GM19193 (cell line): ENCODE measurements around the gene ANKRD29.

Experiments used
- POLR2A ChIP-seq: IDR thresholded peaks from 4 replicates; pipeline ENCODE4 v1.6.1; 2011; ENCODE audit not compliant: insufficient read depth, insufficient read length; ENCODE audit errors: extremely low read depth

Gene ANKRD29

DNA sequence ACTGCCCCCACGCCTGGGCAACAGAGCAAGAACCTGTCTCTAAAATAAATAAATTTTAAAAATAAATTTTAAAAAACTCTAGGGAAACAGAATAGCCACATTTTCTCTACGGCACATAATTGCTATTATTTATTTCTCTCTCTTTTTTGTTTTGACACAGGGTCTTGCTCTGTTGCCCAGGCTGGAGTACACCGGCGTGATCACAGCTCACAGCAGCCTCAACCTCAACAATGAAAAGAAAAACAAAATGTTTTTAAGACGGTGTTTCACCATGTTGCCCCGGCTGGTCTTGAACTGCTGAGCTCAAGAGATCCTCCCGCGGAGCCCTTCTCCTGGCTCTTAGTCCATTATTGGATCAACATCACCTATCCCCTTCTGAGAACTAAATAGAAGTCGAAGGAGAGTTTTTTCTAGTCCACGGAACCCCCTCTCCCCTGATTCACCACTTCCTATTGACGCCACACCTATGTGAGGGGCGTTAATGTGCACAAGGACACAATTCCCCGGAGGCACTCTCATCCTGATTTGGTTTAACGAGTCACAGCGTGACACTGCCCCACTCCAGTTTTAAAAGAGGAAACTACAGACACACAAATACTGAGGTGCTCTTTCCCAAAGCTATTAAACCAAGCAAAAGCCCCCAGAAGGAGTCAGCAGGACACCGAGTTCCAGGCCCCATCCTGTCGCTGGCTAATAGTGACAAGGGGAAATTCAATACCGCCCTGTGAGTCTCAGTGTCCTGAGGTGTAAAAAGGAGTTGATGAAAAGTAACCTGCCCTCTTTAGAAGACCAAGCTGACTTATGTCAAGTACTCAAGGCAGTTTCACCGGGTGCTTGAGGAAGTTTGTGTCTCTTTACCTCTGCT, 77.5 kb downstream of the ANKRD29 start:
- TF ChIP-seq POLR2A: no peak

DNA sequence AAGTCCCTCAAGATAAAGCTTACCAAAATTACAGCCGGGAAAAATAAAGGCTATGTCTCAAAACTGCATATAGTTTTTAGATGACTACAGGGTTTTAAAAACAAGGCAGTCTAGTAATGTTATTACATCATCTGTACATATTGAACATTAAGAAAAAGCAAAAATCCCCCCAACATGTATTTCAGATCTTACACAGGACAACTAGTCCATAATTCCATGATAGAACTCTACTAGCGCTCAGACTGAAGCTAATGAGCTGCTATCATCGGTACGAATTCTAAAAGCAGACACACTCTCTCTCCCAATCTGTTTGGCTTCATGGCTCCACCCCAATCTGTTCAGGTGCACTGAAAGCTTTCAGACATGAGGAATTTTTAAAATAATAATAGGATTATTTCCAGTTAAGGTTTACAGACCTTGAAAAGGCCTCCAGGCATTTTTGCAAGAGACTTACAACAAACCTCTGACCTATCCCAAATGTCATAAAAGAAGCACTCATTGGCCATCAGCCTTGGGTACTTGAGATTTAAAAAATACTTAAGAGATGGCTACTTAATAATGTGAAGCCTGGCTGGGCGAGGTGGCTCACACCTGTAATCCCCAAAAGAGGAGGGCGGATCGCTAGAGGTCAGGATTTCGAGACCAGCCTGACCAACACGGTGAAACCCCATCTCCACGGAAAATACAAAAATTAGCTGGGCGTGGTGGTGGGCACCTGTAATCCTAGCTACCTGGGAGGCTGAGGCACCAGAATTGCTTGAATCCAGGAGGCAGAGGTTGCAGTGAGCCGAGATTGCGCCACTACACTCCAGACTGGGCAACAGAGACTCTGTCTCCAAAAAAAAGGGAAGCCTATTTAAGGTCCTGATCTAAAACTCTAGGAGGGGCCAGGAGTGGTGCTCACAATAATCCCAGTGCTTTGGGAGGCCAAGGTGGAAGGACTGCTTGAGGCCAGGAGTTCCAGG, 78.4 kb downstream of the ANKRD29 start:
- no peak for TF ChIP-seq POLR2A

DNA sequence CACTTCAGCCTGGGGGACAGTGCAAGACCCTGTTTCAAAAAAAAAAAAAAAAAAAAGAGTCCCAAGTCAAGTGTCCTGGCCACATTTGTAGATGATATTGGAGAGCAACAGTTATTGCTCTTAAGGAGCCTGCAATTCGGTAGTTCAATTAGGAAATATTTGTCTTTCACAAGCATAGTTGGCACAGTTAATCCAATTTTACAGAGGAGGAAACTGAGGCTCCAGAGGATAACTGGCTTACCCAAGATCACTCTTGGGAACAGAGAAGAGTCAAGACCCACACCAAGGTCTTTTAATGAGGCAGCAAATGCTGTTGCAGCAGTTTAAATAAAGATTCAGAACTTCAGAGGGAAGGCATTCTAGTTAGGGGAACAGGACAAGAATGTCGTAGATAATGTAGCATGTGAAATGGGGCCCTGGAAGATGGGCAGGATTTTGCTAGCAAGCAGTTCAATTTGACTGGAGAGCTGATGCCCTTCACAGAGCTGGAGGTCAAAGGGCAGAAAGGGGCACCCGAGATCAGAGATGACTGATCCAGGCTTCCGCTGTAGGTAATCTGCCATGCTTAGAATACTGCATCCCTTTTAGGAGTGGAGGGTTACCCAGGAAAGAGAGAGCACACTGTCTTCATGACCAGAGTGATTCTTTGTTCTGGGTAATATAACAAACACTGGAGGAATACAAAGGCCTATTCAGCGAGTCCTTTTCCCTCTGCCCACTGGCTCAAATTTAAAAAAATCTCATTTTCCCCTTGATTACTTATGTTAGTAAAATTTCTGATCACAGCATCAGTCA, 79.4 kb downstream of the ANKRD29 start:
- TF ChIP-seq POLR2A: no peak

- TF ChIP-seq POLR2A: no peak
Observed at GRCh38 chr18:23580677-23581367, 81.9 kb downstream of the ANKRD29 start.

DNA sequence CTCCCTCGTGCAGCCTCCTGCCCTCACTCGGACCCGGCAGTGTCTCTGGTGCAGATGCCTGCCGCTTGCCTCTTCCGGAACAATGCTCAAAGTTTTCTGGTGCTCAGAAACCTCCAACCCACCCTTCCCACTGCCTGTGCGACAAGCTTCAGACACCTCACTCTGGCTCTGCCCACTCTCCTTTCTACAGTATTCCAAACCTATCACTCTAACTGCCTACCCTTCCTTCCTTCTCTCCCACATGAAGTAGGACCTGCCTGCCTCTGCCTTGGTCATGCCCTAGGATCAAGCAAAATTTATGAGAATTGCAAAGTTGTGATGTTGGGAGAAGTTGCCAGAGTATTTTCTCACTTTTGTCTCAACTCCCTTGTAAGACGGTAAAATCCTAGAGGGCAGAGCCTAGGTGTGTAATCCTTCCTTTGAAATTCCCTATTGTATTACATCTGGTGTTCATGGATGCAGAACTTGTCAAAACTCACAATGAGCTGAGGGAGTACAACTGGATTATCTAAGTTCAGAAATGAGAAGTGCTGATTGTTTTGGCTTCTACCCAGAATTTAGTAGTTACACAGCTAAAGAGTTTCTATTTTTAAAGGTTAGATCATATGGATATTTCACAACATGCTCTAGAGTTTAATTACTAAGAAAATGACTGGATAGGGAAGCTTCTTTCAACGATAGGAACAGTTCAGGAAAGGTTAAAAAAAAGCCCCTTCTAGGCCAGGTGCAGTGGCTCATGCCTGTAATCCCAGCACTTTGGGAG, 83.6 kb downstream of the ANKRD29 start:
- TF ChIP-seq POLR2A: no peak

DNA sequence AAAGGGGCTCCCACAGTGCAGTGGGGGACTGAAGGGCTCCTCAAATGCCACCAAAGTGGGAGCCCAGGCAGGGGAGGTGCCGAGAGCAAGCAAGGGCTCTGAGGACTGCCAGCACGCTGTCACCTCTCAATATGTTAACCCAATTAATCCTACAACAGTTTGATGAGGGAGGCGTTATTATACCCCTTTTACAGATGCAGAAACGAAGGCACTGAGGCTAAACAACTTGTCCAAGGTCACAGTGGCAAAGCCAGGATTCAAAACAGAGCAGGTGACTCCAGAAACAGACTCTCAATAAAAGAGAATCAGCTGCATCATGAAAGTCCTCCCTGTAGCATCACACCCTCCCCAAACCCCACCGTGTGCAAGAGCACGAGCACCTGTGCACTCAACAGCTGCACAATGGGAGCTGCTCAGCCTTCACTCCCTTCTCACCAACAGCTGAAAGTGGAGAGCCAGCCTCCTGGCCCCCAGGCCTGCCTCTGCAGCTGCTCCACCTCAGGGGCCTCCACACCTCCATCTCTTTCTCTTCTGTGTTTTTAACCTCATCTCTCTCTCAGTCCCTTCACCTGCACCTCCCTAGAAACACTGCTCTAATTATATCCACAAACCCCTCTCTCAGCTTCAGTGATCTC, 84.5 kb downstream of the ANKRD29 start:
- TF ChIP-seq POLR2A: no peak

DNA sequence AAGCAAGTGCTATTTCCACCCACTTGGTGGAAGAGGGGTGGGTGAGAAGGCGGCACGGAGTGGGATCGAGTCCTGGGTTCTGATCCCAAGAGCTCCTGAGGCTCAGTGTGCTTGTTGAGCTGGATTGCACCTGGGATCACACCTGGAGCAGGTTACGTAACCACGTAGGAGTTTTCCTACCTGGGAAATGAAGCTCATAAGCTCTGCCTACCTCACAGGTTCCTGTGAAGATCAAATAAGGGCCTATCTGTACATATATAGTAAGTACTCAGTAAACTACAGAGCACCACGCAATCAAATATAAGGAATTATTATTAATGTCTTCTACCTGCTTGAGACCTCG, 87.4 kb downstream of the ANKRD29 start:
- no peak for TF ChIP-seq POLR2A

DNA sequence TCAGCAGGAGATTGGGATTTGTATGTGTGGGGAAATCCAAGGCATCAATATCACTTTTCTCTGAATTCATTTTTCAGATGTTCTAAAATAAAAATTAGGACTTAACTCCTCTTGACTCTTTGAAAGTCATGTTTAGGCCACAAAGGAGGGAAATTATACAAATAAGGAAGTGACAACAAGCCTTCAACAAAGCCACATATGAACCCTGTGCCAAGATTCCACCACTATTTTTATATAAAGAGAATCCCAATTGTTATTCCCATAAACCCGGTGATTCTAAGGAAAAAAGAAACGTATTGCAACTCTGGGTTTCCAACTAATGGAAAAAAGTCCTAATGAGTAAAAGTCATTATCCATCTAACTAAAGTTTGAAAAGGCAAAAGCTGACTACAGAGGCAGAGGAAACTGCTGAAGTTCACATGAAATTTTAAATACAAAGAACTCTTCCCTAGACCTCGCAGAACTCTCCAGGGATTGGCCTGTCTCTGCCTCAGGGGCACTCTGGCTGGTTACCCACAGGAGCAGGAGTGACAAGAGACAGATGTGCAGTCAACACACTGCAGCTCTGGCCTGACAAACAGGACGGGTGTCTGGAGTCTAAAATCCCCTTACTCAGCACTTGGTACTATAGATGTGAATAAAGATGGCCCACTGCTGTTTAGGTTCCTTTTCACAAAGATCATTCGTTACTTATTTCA, 88.0 kb downstream of the ANKRD29 start:
- no peak for TF ChIP-seq POLR2A

DNA sequence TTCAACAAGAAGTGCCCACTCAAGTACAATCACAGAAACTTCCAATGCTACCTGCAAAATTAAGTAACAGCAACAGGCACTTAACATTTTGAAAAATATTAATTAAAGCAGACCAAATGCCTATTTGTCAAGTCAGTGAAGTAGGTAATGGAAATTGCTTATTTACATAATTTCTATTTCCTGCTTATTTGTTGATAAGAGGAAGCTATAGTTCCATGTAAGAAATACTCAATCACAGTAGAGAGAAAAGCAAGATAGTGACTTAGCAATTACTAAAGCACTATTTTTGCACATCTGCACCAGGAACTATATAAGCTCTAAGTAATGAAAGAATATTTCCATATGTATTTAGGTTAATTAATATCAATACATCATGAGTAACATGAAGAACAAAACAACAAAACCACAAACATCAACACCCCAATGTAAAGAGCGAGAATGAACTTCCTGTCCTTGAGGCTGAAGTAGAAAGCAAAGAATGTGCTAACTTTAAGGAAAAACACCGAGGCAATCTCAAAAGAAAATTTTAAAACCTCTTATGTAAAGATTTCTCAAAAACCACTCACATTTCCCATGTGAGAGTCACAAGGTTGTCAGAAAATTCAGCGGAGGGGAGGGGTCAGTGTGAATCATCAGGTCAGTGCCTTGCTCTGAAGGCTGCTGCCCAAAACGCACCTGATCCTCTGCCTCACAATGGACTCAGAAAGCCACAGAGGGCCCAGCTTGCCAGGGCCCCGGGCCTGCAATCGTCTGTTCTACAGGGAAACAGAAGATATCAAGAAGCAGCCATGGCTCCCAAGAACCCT, 88.9 kb downstream of the ANKRD29 start:
- TF ChIP-seq POLR2A: no peak

- TF ChIP-seq POLR2A: no peak
Observed at GRCh38 chr18:23573020-23573419, 89.7 kb downstream of the ANKRD29 start.

DNA sequence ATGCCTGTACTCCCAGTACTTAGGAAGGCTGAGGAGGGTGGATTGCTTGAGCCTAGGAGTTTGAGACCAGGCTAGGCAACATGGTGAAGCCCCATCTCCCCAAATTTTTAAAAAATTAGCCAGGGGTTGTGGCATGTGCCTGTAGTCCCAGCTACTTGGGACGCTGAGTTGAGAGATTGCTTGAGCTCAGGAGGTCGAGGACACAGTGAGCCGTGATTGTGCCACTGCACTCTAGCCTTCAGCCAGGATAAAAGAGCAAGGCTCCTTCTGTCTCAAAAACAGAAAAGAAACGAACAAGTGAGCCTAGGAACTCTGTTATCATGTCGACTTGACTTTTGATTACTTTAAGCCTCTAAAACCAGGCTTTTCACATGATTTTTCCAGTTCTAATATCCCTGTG, 90.1 kb downstream of the ANKRD29 start:
- TF ChIP-seq POLR2A: no peak

GRCh38 chr18:23572012-23572411, 90.7 kb downstream of the ANKRD29 start:
- TF ChIP-seq POLR2A: no peak
